Psoas muscle (tissue), 8 donors: ENCODE results near the gene DNAJB11. TPM values are rescaled to one million over a fixed set of nuclear protein-coding genes. Genes with fewer than 3 reads are reported as not detected.

Experiments used
- ATAC-seq, 4 donors: fragments of 200-7000 bp; cut with Tn5 transposase; one replicate each; pipeline ENCODE4 v1.9.1; 2020; ENCODE audit warnings: moderate library complexity in 3 of 4, mild to moderate bottlenecking in 2 of 4
- DNase-seq, 2 donors: peaks; one replicate each; pipeline ENCODE4 v3.0.0-alpha.2; 2020
- H3K27ac ChIP-seq: fragments of 200-600 bp; one replicate; pipeline ENCODE4 v1.8.0; 2022
- H3K27me3 ChIP-seq, 3 donors: fragments of 200-600 bp in 1 of 3; one replicate each; pipeline versions ENCODE4 v1.6.1 to v1.8.0; 2013 to 2022; ENCODE audit warnings: low read length in 2 of 3, mild to moderate bottlenecking in 2 of 3, moderate library complexity in 1 of 3; ENCODE audit not compliant: insufficient read depth in 3 of 3
- H3K36me3 ChIP-seq, 2 donors: fragments of 200-600 bp in 1 of 2; one replicate each; pipeline versions ENCODE4 v1.6.1 to v1.8.0; 2013 to 2022; ENCODE audit warnings: low read depth in 1 of 2, mild to moderate bottlenecking in 1 of 2, moderate library complexity in 1 of 2; ENCODE audit not compliant: insufficient read depth in 1 of 2
- H3K4me1 ChIP-seq: fragments of 200-600 bp; one replicate; pipeline ENCODE4 v1.8.0; 2022
- H3K4me3 ChIP-seq: fragments of 200-600 bp; one replicate; pipeline ENCODE4 v1.8.0; 2022; ENCODE audit warnings: mild to moderate bottlenecking
- H3K9me3 ChIP-seq: fragments of 200-600 bp; one replicate; pipeline ENCODE4 v1.8.0; 2022
- CTCF ChIP-seq: fragments of 200-600 bp; IDR thresholded peaks from one replicate; pipeline ENCODE4 v1.8.0; 2022; ENCODE audit warnings: antibody characterized with exemption
- WGBS, 3 donors: extraction: QIAGEN DNeasy Blood & Tissue Kit; methylation state at CpG; one replicate each; pipeline versions ENCODE4 v1.1.6 to v1.1.7; 2013; 5-methylcytosine and 5-hydroxymethylcytosine counted together
- intact Hi-C, 2 donors: fragments of 100-400 bp; cut with DNase I; formaldehyde crosslinking; loops; one replicate each; pipeline versions ENCODE4 v1.11.0 to v1.14.2; 2022
- polyA plus RNA-seq, 3 donors: library from polyadenylated mRNA; stranded (reverse); fragments of 200-250 nt; gene quantifications; one replicate each; pipeline ENCODE4 v1.2.3, GENCODE V29; 2013
- total RNA-seq, 4 donors: library from RNA; stranded (reverse); fragmentation: NEBNext Ultra II Directional in 2 of 4; extraction: Animal tissue kit (Norgen Biotek cat#: 25700) in 2 of 4; gene quantifications; one replicate each; pipeline versions ENCODE4 v1.2.1 to v1.2.4, GENCODE V29; 2021 to 2023
- donor health status: healthy with polysubstance abuse.
- donor health status: DM: no; HTN: no; CAD: no; lungs with moderate emphysema.
- donor health status: Bipolar disorder and iron deficiency.
- donor health status: healthy.
- donor health status: DM: yes; HTN: yes; CAD: no.
- donor health status: DM: no; HTN: no; CAD: no.
- donor health status: DM: no; HTN: no; CAD: no.
- donor health status: DM: yes; HTN: yes; CAD: no.

The DNAJB11 gene
- total and polyA plus RNA-seq, 7 donors, result 10.3 to 49.2 (median 24.2) TPM

- 96 to 97% (median 96%) methylated on average over 3 of the region's 3 CpGs for WGBS, 3 donors
- Histone ChIP-seq H3K36me3 (peaks cover 3 to 95% of the 10 kb centered on the region in 2 donors), H3K27ac (no peak overlapping the region), H3K4me3 (no peak overlapping the region), H3K27me3 (no peaks in the 10 kb centered on the region), H3K9me3 (no peaks in the 10 kb centered on the region), H3K4me1 (no peaks in the 10 kb centered on the region)
- intact Hi-C loops, result no loop called here
- ATAC-seq (no peak), DNase-seq (no peak)
- no peak for TF ChIP-seq CTCF
Measured at GRCh38 chr3:186549497-186549896, 21.0 kb upstream of the DNAJB11 start.

- TF ChIP-seq CTCF, result no peak
Measured at GRCh38 chr3:186551387-186551786, 19.1 kb upstream of the DNAJB11 start.

GRCh38 chr3:186552408-186553031 lies 18.0 kb upstream of the DNAJB11 start:
- H3K27me3 ChIP-seq, result no peaks in the 10 kb centered on the region
- H3K4me3 ChIP-seq, result no peak overlapping the region
- TF ChIP-seq CTCF, result no peak
- intact Hi-C loops, result no loop called here
- H3K36me3 ChIP-seq, result peaks cover 3 to 99% of the 10 kb centered on the region in 2 donors
- DNase-seq (no peak), ATAC-seq (no peak)
- no peaks in the 10 kb centered on the region for H3K9me3 ChIP-seq
- WGBS, 3 donors, result 76 to 80% (median 78%) methylated on average over 5 of the region's 5 CpGs
- no peak overlapping the region for H3K27ac ChIP-seq
- H3K4me1 ChIP-seq, result no peaks in the 10 kb centered on the region

More at GRCh38 chr3:186551387-186551786, 19.1 kb upstream of the DNAJB11 start:
- no peaks in the 10 kb centered on the region for H3K27me3 ChIP-seq
- intact Hi-C loops, result no loop called here
- peaks cover 3 to 98% of the 10 kb centered on the region in 2 donors for H3K36me3 ChIP-seq
- no peak overlapping the region for H3K27ac ChIP-seq
- WGBS, 3 donors, result 91 to 93% (median 91%) methylated on average over 6 of the region's 6 CpGs
- H3K4me3 ChIP-seq, result no peak overlapping the region
- DNase-seq (no peak), ATAC-seq (no peak)
- no peaks in the 10 kb centered on the region for H3K9me3 ChIP-seq
- H3K4me1 ChIP-seq, result no peaks in the 10 kb centered on the region

- H3K4me1 ChIP-seq, result peaks cover 27% of the 10 kb centered on the region
- DNase-seq, result no peak
- no peak for TF ChIP-seq CTCF
- no peaks in the 10 kb centered on the region for H3K9me3 ChIP-seq
- no peak overlapping the region for H3K4me3 ChIP-seq
- H3K27ac ChIP-seq, result no peak overlapping the region
- no peak for ATAC-seq
- no peaks in the 10 kb centered on the region for H3K27me3 ChIP-seq
- intact Hi-C loops, result no loop called here
- peaks cover 2 to 30% of the 10 kb centered on the region in 2 donors for H3K36me3 ChIP-seq
Measured at GRCh38 chr3:186564586-186564985, 5.9 kb upstream of the DNAJB11 start.

GRCh38 chr3:186566772-186567071 lies 3.8 kb upstream of the DNAJB11 start:
- peaks cover 2 to 24% of the 10 kb centered on the region in 2 donors for H3K36me3 ChIP-seq
- peak overlapping the region; percentile 99 for H3K4me3 ChIP-seq
- ATAC-seq (peak in 1 of 4 donors; percentile 8), DNase-seq (no peak)
- peaks cover 36% of the 10 kb centered on the region for H3K4me1 ChIP-seq
- intact Hi-C loops, result loop anchor here in 1 of 2 donors (2.0 kb wide), 1 partner anchor 466 kb away; no protein-coding TSS in a partner anchor
- H3K27ac ChIP-seq, result peak overlapping the region; percentile 96
- no peak for TF ChIP-seq CTCF
- no peaks in the 10 kb centered on the region for H3K9me3 ChIP-seq
- WGBS, 3 donors, result 0% methylated on average over 14 of the region's 14 CpGs
- no peaks in the 10 kb centered on the region for H3K27me3 ChIP-seq
